CD14-positive monocyte (primary cell): ENCODE data around the gene PIGR. TPM values are rescaled to one million over a fixed set of nuclear protein-coding genes. Genes with fewer than 3 reads are reported as not detected.
"Not testable (repeated sequence)": the region's sequence is repeated elsewhere in the genome, so short reads cannot be mapped to it uniquely, and the experiment has no call there.

Source experiments
- DNase-seq, 3 donors: peaks; one replicate each; pipeline ENCODE4 v3.0.0-alpha.2; 2011 to 2022
- H2AFZ ChIP-seq: 2 replicates; pipeline ENCODE4 v1.6.0; 2012; ENCODE audit warnings: mild to moderate bottlenecking, low read depth, low read length, inconsistent platforms; ENCODE audit not compliant: insufficient read depth, poor library complexity, severe bottlenecking
- H3K27ac ChIP-seq, 2 donors: 1 replicate in 1 of 2; 2 replicates in 1 of 2; pipeline ENCODE4 v1.5.1; 2012 to 2013; ENCODE audit warnings: low read length in 2 of 2, control low read depth in 1 of 2, inconsistent platforms in 1 of 2, low read depth in 1 of 2, mild to moderate bottlenecking in 1 of 2
- H3K27me3 ChIP-seq, 2 donors: one replicate each; pipeline versions ENCODE4 v1.6.0 to v1.6.1; 2011 to 2013; ENCODE audit warnings: low read length in 2 of 2; ENCODE audit not compliant: control insufficient read depth in 2 of 2, insufficient read depth in 2 of 2
- H3K36me3 ChIP-seq, 2 donors: replicated peaks in 1 of 2; 1 replicate in 1 of 2; 2 replicates in 1 of 2; pipeline versions ENCODE4 v1.5.1 to v1.6.1; 2012 to 2013; ENCODE audit warnings: low read length in 2 of 2, control low read depth in 1 of 2, inconsistent platforms in 1 of 2, mild to moderate bottlenecking in 1 of 2; ENCODE audit not compliant: insufficient read depth in 2 of 2, control insufficient read depth in 1 of 2
- H3K4me1 ChIP-seq, 2 donors: 1 replicate in 1 of 2; 2 replicates in 1 of 2; pipeline versions ENCODE4 v1.5.1 to v1.6.1; 2012 to 2013; ENCODE audit warnings: low read length in 2 of 2, control low read depth in 1 of 2, inconsistent platforms in 1 of 2, mild to moderate bottlenecking in 1 of 2, moderate library complexity in 1 of 2; ENCODE audit not compliant: insufficient read depth in 2 of 2, control insufficient read depth in 1 of 2
- H3K4me2 ChIP-seq: replicated peaks from 2 replicates; pipeline ENCODE3; 2012; ENCODE audit warnings: low read length, moderate library complexity, mild to moderate bottlenecking; ENCODE audit not compliant: poor library complexity, severe bottlenecking; ENCODE audit errors: extremely low read depth
- H3K4me3 ChIP-seq, 3 experiments: fragments of 200-600 bp in 1 of 3; sonication (generic) in 1 of 3; replicated peaks in 1 of 3; 1 replicate in 2 of 3; 2 replicates in 1 of 3; pipeline ENCODE4 v1.5.1; 2011 to 2013; ENCODE audit warnings: low read length in 3 of 3, mild to moderate bottlenecking in 3 of 3, control low read depth in 2 of 3, low read depth in 2 of 3, inconsistent platforms in 1 of 3, moderate library complexity in 1 of 3
- H3K79me2 ChIP-seq: 2 replicates; pipeline ENCODE4 v1.6.0; 2012; ENCODE audit warnings: mild to moderate bottlenecking, control low read depth, inconsistent platforms, low read length, moderate library complexity; ENCODE audit not compliant: insufficient read depth
- H3K9ac ChIP-seq: 2 replicates; pipeline ENCODE4 v1.6.0; 2017; ENCODE audit warnings: low read length, mild to moderate bottlenecking; ENCODE audit not compliant: insufficient read depth, poor library complexity, severe bottlenecking
- H3K9me3 ChIP-seq, 2 donors: replicated peaks in 1 of 2; 1 replicate in 1 of 2; 2 replicates in 1 of 2; pipeline versions ENCODE4 v1.5.1 to v1.6.1; 2012 to 2013; ENCODE audit warnings: low read length in 2 of 2, control low read depth in 1 of 2; ENCODE audit not compliant: control insufficient read depth in 1 of 2, insufficient read depth in 1 of 2
- H4K20me1 ChIP-seq: 2 replicates; pipeline ENCODE4 v1.6.0; 2012; ENCODE audit warnings: mild to moderate bottlenecking, low read length, control low read depth, moderate library complexity; ENCODE audit not compliant: insufficient read depth
- H3K27ac Mint-ChIP-seq, 7 donors: one replicate each; pipeline ENCODE4 v1.8.0; 2020; ENCODE audit warnings: mild to moderate bottlenecking in 7 of 7, mixed read lengths in 7 of 7, moderate library complexity in 6 of 7, inconsistent platforms in 2 of 7
- H3K27me3 Mint-ChIP-seq, 3 donors: one replicate each; pipeline ENCODE4 v1.8.0; 2021 to 2022; ENCODE audit warnings: low read depth in 3 of 3, mild to moderate bottlenecking in 3 of 3, mixed read lengths in 3 of 3, moderate library complexity in 3 of 3, inconsistent platforms in 1 of 3
- H3K36me3 Mint-ChIP-seq, 2 donors: one replicate each; pipeline ENCODE4 v1.8.0; 2020; ENCODE audit warnings: mixed read lengths in 2 of 2, inconsistent platforms in 1 of 2, mild to moderate bottlenecking in 1 of 2
- H3K4me1 Mint-ChIP-seq: one replicate; pipeline ENCODE4 v1.8.0; 2020; ENCODE audit warnings: mild to moderate bottlenecking, mixed read lengths
- H3K4me3 Mint-ChIP-seq, 2 donors: one replicate each; pipeline ENCODE4 v1.8.0; 2020; ENCODE audit warnings: mild to moderate bottlenecking in 2 of 2, mixed read lengths in 2 of 2, moderate library complexity in 1 of 2
- H3K9me3 Mint-ChIP-seq, 7 donors: one replicate each; pipeline ENCODE4 v1.8.0; 2020 to 2022; ENCODE audit warnings: mixed read lengths in 7 of 7, mild to moderate bottlenecking in 6 of 7, moderate library complexity in 6 of 7, inconsistent platforms in 2 of 7
- CTCF ChIP-seq: fragments of 200-600 bp; IDR thresholded peaks from one replicate; pipeline ENCODE4 v1.8.0; 2022; ENCODE audit warnings: antibody characterized with exemption, mild to moderate bottlenecking
- WGBS: methylation state at CpG from one replicate; pipeline ENCODE4 v1.1.5; 2013; ENCODE audit warnings: missing lambda C conversion rate; ENCODE audit not compliant: insufficient coverage; 5-methylcytosine and 5-hydroxymethylcytosine counted together
- intact Hi-C, 2 donors: fragments of 100-400 bp; cut with micrococcal nuclease; formaldehyde crosslinking; loops; one replicate each; pipeline versions ENCODE4 v1.15.0 to v1.15.1; 2023
- polyA plus RNA-seq, 3 donors: library from polyadenylated mRNA; depleted of rRNA in 1 of 3; unstranded in 2 of 3; stranded (reverse) in 1 of 3; fragments of 300-500 nt in 2 of 3; fragments of >200 nt in 1 of 3; fragmentation: Illumina TruSeq in 2 of 3; gene quantifications; 1 replicate in 2 of 3; 2 replicates in 1 of 3; pipeline ENCODE4 v1.2.3, GENCODE V29; 2012 to 2021

Gene PIGR
- polyA plus RNA-seq, 3 donors: 0.01 TPM; not detected in 2

GRCh38 chr1:206924592-206925105 lies 21.6 kb downstream of the PIGR start:
- Mint-ChIP-seq H3K27ac (no peak overlapping the region), H3K9me3 (peaks cover 0 to 4% (median 0%) of the 10 kb centered on the region in 7 donors), H3K27me3 (peaks cover 0 to 5% (median 0%) of the 10 kb centered on the region in 3 donors), H3K4me3 (no peak overlapping the region), H3K36me3 (peaks cover 0 to 2% of the 10 kb centered on the region in 2 donors), H3K4me1 (peaks cover 15% of the 10 kb centered on the region)
- WGBS: 79% methylated on average over 3 of the region's 8 CpGs
- peaks cover 69 to 76% of the 10 kb centered on the region in 2 donors for H3K4me1 ChIP-seq
- intact Hi-C loops: no loop called here
- no peaks in the 10 kb centered on the region for H3K27me3 ChIP-seq
- peak overlapping the region; percentile 67 to 82 for H3K27ac ChIP-seq
- H3K9ac ChIP-seq: no peak overlapping the region
- no peak for TF ChIP-seq CTCF
- no peaks in the 10 kb centered on the region for H3K36me3 ChIP-seq
- no peak overlapping the region for H3K4me2 ChIP-seq
- no peak overlapping the region for H3K4me3 ChIP-seq
- no peak for DNase-seq
- H3K79me2 ChIP-seq: no peaks in the 10 kb centered on the region
- no peaks in the 10 kb centered on the region for H3K9me3 ChIP-seq
- no peaks in the 10 kb centered on the region for H4K20me1 ChIP-seq
- no peak overlapping the region for H2AFZ ChIP-seq

- not testable (repeated sequence) for H2AFZ ChIP-seq
These were observed 22.2 kb downstream of the PIGR start for GRCh38 chr1:206923961-206924557.

More at GRCh38 chr1:206923961-206924557, 22.2 kb downstream of the PIGR start:
- H3K36me3 Mint-ChIP-seq, H3K9me3 Mint-ChIP-seq, H3K27me3 ChIP-seq, H4K20me1 ChIP-seq, H3K79me2 ChIP-seq, H3K9ac ChIP-seq, H3K27ac Mint-ChIP-seq, H3K4me3 Mint-ChIP-seq, H3K4me3 ChIP-seq, H3K27me3 Mint-ChIP-seq, H3K4me2 ChIP-seq, intact Hi-C loops, H3K9me3 ChIP-seq, H3K36me3 ChIP-seq: not testable (repeated sequence)
- DNase-seq: peak in 1 of 3 donors; percentile 12
- 91% methylated on average over 3 of the region's 4 CpGs for WGBS
- Histone ChIP-seq H3K27ac (peak overlapping the region in 1 of 2 donors; percentile 82), H3K4me1 (peaks cover 66 to 71% of the 10 kb centered on the region in 2 donors)
- peaks cover 12% of the 10 kb centered on the region for H3K4me1 Mint-ChIP-seq
